IPS-18c (cell line): ENCODE measurements around the gene ATP10A.

ENCODE experiments used
- H3K4me3 ChIP-seq: 2 replicates; pipeline ENCODE4 v1.7.0; 2013; ENCODE audit warnings: low read depth, mild to moderate bottlenecking, low read length, moderate library complexity; ENCODE audit not compliant: insufficient read depth
- H3K9me3 ChIP-seq: one replicate; pipeline ENCODE4 v1.6.1; 2013; ENCODE audit warnings: mild to moderate bottlenecking, low read length, moderate library complexity; ENCODE audit not compliant: control insufficient read depth, insufficient read depth

ATP10A gene

DNA sequence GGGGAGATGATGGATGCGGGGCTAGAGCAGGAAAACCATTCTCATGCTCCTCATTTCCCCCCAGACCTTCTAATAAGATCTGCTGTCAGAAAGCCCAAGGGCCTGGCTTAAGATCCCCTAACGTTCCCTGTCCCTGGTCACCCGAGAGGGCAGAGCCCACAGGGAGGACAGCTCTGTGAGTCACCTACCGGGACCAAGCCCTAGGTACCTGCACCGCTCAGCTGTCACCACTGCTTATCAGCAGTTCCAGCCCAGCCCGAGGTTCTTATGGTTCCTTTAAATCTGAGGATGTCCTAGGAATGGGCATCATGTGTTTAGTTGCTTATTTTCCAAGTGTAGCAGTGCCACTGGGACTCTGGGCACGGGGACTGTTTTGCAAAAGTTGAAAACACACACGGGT lies 53.0 kb downstream of the ATP10A start:
- Histone ChIP-seq H3K9me3 (no peaks in the 10 kb centered on the region), H3K4me3 (no peak overlapping the region)

- H3K4me3 ChIP-seq: no peak overlapping the region
- no peaks in the 10 kb centered on the region for H3K9me3 ChIP-seq
Measured at GRCh38 chr15:25807063-25807462, 56.1 kb downstream of the ATP10A start.

DNA sequence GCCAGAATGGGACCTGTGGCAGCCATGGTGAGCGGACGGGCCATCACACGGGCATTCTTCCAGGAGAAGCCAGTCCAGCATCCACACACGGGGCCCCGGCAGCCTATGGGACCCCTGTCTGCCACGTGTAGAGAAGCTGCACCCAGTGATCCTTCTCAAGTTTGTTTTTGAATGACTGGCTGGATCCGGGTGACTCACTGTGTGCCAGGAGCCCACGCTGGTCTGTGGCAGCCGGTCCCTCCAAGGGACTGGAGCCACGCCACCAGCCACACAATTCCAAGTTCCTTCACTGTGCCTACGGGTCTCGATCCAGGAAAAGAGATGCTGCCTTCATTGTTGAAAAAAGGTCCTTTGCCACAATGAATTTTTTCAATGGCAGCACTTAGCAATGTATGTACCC lies 58.1 kb downstream of the ATP10A start:
- no peak overlapping the region for H3K4me3 ChIP-seq
- H3K9me3 ChIP-seq: no peaks in the 10 kb centered on the region

GRCh38 chr15:25804451-25804850 lies 58.7 kb downstream of the ATP10A start:
- no peak overlapping the region for H3K4me3 ChIP-seq
- no peaks in the 10 kb centered on the region for H3K9me3 ChIP-seq

DNA sequence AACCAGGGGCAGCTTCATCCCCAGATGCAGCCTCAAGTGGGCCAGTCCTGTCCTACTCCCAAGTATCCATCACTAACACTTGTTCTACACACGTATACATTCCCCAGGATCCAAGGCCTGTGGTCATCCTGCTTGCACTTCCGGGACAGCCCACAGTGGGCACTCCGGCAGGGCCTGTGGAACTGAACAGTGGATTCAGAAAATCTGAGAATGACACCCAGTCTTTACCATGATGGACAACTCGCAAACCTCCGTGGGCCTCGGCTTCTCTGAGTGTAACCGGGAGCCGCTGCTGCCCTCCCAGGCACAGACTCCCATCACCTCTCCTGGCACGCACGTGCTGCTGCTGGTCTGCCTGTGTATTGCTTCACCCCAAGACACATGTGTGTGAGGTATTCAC lies 59.6 kb downstream of the ATP10A start:
- H3K4me3 ChIP-seq: no peak overlapping the region
- no peaks in the 10 kb centered on the region for H3K9me3 ChIP-seq

GRCh38 chr15:25803036-25803435 lies 60.1 kb downstream of the ATP10A start:
- Histone ChIP-seq H3K4me3 (no peak overlapping the region), H3K9me3 (no peaks in the 10 kb centered on the region)

GRCh38 chr15:25802285-25802830 lies 60.8 kb downstream of the ATP10A start:
- H3K4me3 ChIP-seq: no peak overlapping the region

DNA sequence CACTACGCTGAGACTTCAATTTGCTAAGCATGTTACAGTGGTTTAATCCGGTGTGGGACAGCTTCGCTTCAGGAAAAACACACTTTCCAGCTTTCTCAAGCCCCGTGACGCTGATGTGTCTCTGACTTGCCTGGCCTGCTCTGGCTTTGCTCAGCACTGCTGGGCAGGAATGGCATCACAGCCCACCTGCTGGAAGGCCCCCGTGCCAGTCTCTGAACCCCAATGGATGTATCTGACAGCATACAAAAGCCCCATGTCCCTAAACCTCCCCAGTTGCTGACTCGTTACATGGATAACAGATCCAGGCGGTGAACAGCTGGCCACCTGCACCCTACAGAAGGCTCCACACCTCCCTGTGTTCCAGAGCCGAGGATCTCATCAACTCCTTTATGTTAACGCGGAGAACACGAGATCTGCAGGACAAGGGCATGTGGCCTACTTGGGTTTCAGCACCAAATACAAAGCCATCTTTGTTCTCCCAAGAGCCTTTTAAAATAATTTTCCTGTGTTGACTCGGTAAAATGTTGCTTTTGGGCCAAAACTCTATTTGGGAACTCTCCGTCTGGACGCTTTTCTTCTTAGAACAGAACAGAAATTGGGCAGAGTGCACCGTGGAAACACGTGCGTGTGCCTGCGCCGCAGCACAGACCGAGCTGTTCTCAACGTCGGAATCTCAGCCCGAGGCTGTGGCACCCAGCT lies 61.4 kb downstream of the ATP10A start:
- no peaks in the 10 kb centered on the region for H3K9me3 ChIP-seq
- no peak overlapping the region for H3K4me3 ChIP-seq

More at GRCh38 chr15:25802285-25802830, 60.8 kb downstream of the ATP10A start:
- H3K9me3 ChIP-seq: no peaks in the 10 kb centered on the region

DNA sequence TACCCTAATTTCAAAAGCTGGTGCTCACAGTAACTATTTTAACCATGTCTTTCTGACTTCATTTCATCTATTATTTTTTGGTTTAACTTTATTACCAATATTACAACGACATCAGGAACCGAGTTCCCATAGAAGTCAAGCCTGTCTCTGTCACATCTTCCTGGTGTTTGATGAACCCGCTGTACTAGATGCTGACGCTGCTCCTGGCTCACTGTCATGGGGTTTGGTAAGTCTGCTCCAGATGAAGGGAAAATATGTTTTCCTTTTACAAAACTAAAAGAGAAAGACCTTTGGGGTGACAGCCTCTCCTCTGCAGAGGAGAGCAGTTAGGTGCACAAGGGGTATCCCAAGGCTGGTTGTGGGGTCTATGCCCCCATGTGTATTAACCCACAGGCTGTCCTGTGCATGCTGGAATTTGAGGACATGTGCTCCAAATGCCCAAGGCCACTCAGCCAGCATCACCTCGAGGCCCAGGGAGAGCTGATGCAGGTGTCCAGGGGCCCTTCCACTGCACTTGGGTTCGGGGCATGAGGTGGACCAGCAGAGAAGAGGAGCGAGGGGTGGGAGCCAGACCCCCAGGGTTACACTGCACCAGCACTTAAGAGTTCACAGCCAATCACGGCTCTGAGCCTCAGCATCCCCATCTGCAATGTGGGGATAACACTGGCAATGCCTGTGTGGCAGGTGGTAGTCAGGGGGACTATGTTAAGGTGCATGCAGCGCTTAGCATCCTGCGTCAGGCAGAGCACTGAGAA lies 62.2 kb downstream of the ATP10A start:
- no peak overlapping the region for H3K4me3 ChIP-seq
- H3K9me3 ChIP-seq: no peaks in the 10 kb centered on the region

GRCh38 chr15:25799906-25800700 lies 63.0 kb downstream of the ATP10A start:
- H3K4me3 ChIP-seq: no peak overlapping the region
- no peaks in the 10 kb centered on the region for H3K9me3 ChIP-seq

DNA sequence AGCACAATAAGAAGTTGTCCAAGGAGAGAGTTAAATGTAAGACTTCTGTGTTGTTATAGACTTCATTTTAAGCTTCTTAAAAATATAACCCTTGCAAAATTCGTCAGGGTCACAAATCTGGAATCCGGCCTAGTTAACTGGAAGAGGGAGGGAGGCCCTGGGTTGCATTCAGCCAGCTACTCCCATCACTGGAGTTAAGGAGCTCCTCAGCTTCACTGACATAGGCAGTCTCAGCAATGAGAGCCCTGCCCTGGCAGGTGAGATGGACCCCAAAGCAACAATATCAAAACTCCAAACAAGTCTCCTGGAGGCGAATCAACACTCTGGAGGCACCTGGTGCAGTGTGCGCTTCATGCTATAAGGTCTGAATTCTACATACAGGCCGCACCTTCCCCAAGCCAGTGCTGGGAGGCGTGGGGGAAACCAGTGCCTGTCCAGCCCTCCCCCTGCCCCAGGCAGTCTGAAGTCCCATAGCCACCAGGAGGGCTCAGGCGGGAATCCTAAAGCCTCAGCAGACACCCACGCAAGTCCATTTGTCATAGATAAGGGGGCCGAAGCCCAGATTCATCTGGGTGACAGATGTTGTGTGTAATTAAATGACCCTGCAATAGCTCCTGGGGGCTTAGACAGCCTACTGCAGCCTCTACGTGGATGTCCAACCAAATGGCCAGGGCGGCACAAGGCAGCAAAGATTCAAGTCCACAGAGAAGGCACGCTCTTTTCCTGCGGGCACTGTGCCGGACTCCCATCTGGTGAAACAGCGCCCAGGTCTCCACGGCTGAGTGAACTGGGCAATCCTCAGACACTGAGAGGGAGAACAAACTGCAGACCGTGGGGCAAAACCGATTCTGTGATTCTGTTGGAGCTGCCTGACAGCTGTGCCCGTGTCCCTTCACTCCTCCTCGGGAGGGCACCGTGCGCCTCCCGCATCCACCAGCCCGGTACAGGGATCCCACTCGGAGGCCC lies 64.9 kb downstream of the ATP10A start:
- Histone ChIP-seq H3K9me3 (no peaks in the 10 kb centered on the region), H3K4me3 (no peak overlapping the region)

DNA sequence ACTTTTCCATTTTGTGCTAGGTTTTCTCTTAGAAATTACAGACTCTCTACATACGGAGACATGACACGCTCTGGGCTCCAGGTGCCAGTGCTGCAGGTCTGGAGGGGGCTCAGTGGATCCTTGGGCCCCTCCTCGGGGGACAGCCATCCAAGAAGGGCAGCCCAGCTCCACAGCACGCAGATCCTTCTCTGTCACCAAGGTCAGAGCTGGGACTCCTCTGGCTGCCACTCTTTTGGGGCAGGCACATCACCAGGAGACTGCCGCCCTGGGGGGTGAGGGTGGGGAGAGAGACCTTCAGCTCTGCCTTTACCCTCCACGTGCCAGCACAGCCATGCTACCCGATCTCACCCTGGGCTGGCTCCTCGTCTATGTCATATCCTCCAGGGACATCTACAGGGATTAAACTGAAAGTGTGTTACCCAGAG lies 65.6 kb downstream of the ATP10A start:
- no peaks in the 10 kb centered on the region for H3K9me3 ChIP-seq
- H3K4me3 ChIP-seq: no peak overlapping the region

GRCh38 chr15:25797035-25797434 lies 66.1 kb downstream of the ATP10A start:
- H3K9me3 ChIP-seq: no peaks in the 10 kb centered on the region
- no peak overlapping the region for H3K4me3 ChIP-seq

- Histone ChIP-seq H3K4me3 (no peak overlapping the region), H3K9me3 (no peaks in the 10 kb centered on the region)
Measured at GRCh38 chr15:25796395-25796794, 66.7 kb downstream of the ATP10A start.

GRCh38 chr15:25795712-25796111 lies 67.4 kb downstream of the ATP10A start:
- no peak overlapping the region for H3K4me3 ChIP-seq
- H3K9me3 ChIP-seq: no peaks in the 10 kb centered on the region

DNA sequence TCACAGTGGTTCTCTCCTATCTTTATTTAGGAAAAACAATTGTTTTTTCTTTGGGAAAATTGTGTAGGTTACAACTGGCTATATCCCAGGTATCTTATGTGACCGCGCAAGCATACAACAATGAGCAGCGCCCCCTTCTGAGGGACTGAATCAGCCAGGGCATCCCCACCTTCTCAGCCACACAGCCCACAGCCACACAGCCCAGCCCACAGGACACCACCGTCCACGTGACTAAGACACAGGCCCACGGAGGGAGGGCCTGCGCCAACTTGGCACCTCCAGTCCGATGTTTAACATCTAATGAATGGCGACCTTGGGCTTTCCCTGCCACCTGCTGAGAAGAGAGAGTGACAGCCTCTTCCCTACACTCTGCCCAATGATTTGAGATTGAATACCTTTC lies 68.1 kb downstream of the ATP10A start:
- Histone ChIP-seq H3K9me3 (no peaks in the 10 kb centered on the region), H3K4me3 (no peak overlapping the region)
